Tibial artery (tissue), 4 donors: ENCODE measurements around the gene VKORC1L1.
A peak's percentile ranks its signal among the peaks of the same experiment; 100 is the strongest.
"Not testable (repeated sequence)": the region's sequence is repeated elsewhere in the genome, so short reads cannot be mapped to it uniquely, and the experiment has no call there.

Experiments
- DNase-seq, 2 donors: peaks; one replicate each; pipeline ENCODE4 v3.0.0-alpha.2; 2019
- H3K27ac ChIP-seq, 2 donors: fragments of 200-600 bp; sonication (generic) in 1 of 2; 1 replicate in 1 of 2; 2 replicates in 1 of 2; pipeline ENCODE4 v1.5.1; 2018 to 2019; ENCODE audit warnings: mild to moderate bottlenecking in 1 of 2
- H3K27me3 ChIP-seq, 2 donors: fragments of 200-600 bp; sonication (generic) in 1 of 2; one replicate each; pipeline versions ENCODE4 v1.5.1 to v1.6.0; 2016 to 2019
- H3K36me3 ChIP-seq, 3 donors: fragments of 200-600 bp; sonication (generic) in 2 of 3; one replicate each; pipeline ENCODE4 v1.5.1; 2016 to 2019; ENCODE audit warnings: mild to moderate bottlenecking in 2 of 3
- H3K4me1 ChIP-seq, 4 donors: fragments of 200-600 bp; sonication (generic) in 2 of 4; 1 replicate in 3 of 4; 2 replicates in 1 of 4; pipeline ENCODE4 v1.5.1; 2016 to 2019
- H3K4me3 ChIP-seq, 2 donors: fragments of 200-600 bp; sonication (generic) in 1 of 2; 1 replicate in 1 of 2; 2 replicates in 1 of 2; pipeline ENCODE4 v1.5.1; 2018 to 2019; ENCODE audit warnings: mild to moderate bottlenecking in 2 of 2
- H3K9me3 ChIP-seq, 3 donors: fragments of 200-600 bp; sonication (generic) in 1 of 3; one replicate each; pipeline ENCODE4 v1.5.1; 2016 to 2019
- CTCF ChIP-seq, 2 experiments: fragments of 200-600 bp in 1 of 2; fragments of 450-650 bp in 1 of 2; IDR thresholded peaks; one replicate each; pipeline ENCODE4 v1.5.1; 2017 to 2019; ENCODE audit warnings: antibody characterized with exemption in 2 of 2, mild to moderate bottlenecking in 1 of 2, moderate library complexity in 1 of 2
- intact Hi-C: fragments of 100-400 bp; cut with DNase I; formaldehyde crosslinking; loops from one replicate; pipeline ENCODE4 v1.15.0; 2023; ENCODE audit warnings: low total_unique reads

The VKORC1L1 gene

GRCh38 chr7:65989694-65990080, 116.8 kb downstream of the VKORC1L1 start:
- H3K36me3 ChIP-seq: no peaks in the 10 kb centered on the region
- intact Hi-C loops: no loop called here
- H3K4me1 ChIP-seq: no peaks in the 10 kb centered on the region
- H3K27ac ChIP-seq: no peak overlapping the region
- H3K9me3 ChIP-seq: no peaks in the 10 kb centered on the region
- DNase-seq: peak in 1 of 2 donors; percentile 12
- no peak for TF ChIP-seq CTCF (IDR thresholded peaks at IDR 0.05)
- no peak overlapping the region for H3K4me3 ChIP-seq
- H3K27me3 ChIP-seq: no peaks in the 10 kb centered on the region

- H3K4me1 ChIP-seq, H3K27me3 ChIP-seq, intact Hi-C loops, H3K36me3 ChIP-seq, H3K4me3 ChIP-seq, H3K27ac ChIP-seq, H3K9me3 ChIP-seq, DNase-seq: not testable (repeated sequence)
These were observed 119.0 kb downstream of the VKORC1L1 start for GRCh38 chr7:65991829-65992228.

- TF ChIP-seq CTCF (IDR thresholded peaks at IDR 0.05): no peak
- Histone ChIP-seq H3K9me3 (no peaks in the 10 kb centered on the region), H3K4me1 (no peaks in the 10 kb centered on the region), H3K27ac (no peak overlapping the region), H3K4me3 (no peak overlapping the region), H3K36me3 (no peaks in the 10 kb centered on the region), H3K27me3 (no peaks in the 10 kb centered on the region)
- intact Hi-C loops: no loop called here
- peak in 1 of 2 donors; percentile 16 for DNase-seq
These were observed 119.7 kb downstream of the VKORC1L1 start for GRCh38 chr7:65992526-65992925.

GRCh38 chr7:65994984-65995383, 122.1 kb downstream of the VKORC1L1 start:
- H3K36me3 ChIP-seq, H3K4me1 ChIP-seq, intact Hi-C loops, H3K9me3 ChIP-seq, DNase-seq, H3K27me3 ChIP-seq, H3K4me3 ChIP-seq, H3K27ac ChIP-seq: not testable (repeated sequence)

- intact Hi-C loops, H3K27me3 ChIP-seq, H3K4me1 ChIP-seq, H3K4me3 ChIP-seq, DNase-seq, H3K27ac ChIP-seq, H3K36me3 ChIP-seq, H3K9me3 ChIP-seq: not testable (repeated sequence)
These were observed 128.0 kb downstream of the VKORC1L1 start for GRCh38 chr7:66000823-66001417.

- H3K9me3 ChIP-seq, H3K27ac ChIP-seq, H3K27me3 ChIP-seq, H3K36me3 ChIP-seq, H3K4me1 ChIP-seq, DNase-seq, H3K4me3 ChIP-seq, intact Hi-C loops: not testable (repeated sequence)
These were observed 132.3 kb downstream of the VKORC1L1 start for GRCh38 chr7:66005115-66005671.

GRCh38 chr7:66007232-66007631, 134.4 kb downstream of the VKORC1L1 start:
- H3K4me3 ChIP-seq: no peak overlapping the region
- no peaks in the 10 kb centered on the region for H3K4me1 ChIP-seq
- H3K27ac ChIP-seq: no peak overlapping the region
- no peak for DNase-seq
- H3K9me3 ChIP-seq: no peaks in the 10 kb centered on the region
- H3K36me3 ChIP-seq: no peaks in the 10 kb centered on the region
- H3K27me3 ChIP-seq: no peaks in the 10 kb centered on the region
- intact Hi-C loops: no loop called here
- no peak for TF ChIP-seq CTCF (IDR thresholded peaks at IDR 0.05)
